Measurements from ENCODE around the gene USP19.

USP19 gene

DNA sequence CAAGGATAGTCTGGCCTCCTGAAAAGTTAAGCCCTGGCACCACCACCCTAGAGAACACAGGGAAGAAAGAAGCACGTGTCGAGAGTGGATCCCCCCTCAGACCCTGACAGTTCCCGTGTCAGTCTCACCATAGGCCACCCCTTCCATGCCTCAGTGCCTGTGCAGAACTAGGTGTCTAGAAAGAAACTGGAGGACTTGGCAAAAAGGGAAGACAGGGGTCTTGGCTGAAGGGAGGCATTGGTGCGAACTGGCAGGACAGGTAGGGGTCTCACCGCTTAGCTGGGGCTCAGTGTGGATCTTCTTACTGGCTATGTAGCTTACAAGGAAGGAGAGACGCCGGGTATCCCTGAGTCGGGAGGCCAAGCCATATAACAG, 16.6 kb downstream of the USP19 start:
- no peak for DNase-seq

DNA sequence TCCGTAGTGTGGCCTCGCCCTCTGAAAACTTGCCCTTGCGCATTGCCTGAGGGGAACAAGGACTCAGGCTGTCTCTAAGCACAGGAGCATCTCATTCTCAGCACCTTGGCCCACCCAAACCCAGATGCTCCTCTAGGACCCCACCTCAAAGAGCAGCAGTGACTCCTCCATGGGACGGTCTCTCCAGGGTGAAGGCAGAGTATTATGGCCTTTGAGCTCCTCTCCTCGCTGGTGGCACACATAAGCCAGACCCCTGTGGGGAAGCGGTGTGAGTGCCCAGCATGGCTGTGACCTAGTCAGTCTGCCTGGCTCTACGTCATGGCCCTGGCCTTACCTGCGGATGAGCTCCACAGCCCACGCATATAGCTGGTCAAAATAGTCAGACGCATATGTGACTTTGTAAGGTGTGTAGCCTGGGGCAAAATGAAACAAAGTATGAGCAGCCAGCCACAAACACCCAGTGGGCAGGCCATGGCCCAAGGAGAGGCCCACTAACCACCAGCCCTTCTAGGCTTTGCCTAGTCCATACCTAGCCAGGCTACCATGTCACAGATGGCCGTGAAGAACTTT, 20.5 kb downstream of the USP19 start:
- DNase-seq: no peak

DNA sequence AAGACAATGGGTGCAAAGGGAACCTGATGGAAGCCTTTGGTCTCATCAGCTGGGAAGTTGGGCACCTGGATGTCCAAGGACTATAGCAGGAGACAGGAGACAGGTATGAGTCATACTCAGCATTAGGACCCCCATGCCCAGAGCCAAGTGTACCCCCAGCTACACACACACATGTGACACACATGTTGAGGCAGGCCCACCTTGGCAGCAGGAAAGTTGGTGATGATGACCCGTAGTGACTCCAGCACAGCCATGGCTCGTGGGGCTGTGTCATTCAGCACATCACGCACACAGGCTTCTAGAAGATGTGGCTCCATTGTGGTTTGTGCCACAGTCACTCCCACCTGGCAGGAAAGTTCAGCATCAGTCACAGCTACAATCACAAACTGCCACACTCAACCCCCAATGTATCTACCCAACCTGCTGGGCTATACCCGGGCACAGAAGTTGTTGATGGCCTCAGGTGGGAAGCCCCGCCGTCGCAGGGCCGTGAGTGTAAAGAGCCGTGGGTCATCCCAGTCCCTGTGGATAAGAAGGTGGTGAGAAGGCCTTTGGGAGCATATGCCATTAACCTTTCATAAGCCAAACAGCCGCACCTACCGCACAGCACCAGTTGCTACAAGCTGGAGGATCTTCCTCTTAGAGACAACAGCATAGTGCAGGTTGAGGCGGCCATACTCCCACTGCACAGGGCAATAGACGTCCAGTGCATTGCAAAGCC, 21.6 kb downstream of the USP19 start:
- no peak for DNase-seq

DNA sequence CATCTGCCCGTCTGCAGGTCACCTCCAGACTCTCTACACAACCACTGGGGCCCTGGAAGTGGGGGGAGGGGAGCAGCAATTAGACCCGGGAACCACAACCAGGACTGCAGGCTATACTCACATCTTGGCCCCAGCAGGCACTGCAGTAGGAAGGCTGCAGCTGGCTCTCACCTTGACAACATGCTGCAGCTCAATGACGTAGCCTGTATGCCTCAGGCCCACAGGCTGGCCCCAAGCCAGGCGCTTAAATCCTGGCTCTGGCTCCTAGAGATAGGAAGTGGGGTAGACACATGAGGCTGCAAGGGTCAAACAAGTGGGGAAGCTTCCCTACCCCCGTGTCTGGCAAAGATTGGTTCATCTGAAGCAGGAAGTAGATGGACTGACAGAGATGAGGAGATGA, 22.2 kb downstream of the USP19 start:
- no peak for DNase-seq

DNA sequence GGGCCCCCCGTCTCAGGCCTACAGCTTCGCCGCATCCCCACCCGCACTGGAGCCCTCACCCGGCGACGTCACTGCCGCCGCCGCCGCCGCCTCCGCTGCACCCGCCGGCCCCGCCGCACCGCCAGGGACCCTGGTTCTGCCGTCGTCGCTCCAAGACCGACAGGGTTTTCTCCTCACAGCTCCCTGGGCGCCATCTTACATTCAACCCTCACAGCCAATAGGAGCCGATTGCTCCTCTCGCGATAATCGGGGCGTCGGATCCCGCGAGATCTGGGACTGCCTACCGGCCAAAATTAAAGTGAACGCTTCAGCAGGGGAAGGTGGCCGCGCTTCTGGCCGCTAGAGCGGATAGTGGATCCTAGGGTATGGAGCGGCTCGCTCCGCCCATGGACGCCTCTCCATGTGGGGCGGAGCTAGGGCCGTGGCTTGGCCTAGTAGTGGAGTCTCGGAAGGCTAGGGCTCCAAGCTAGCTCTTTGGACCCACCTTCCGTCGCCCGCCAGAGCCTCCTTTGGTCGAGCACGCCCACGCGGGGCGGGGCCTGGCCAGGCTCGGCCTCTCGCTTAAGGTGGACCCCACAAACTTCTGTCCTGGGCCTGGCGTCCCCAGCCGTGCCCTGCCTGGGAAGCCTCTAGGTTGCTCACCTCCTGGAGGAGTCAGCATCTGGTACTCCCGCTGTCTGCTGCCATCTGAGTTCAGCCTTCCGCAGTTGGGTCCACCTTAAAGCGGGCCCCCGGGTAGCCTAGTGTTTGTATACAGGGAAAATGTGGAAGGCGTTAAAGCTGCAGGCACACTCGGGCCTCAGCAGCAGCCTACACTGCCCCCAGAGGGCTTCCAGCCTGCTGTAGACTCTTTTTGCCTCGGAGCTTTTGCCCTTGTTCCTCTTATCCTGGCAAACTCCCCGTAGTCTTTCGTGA, 26.5 kb downstream of the USP19 start, which contains the start of gene QRICH1:
Gene QRICH1, minus strand, starts transcription at position 219 of the 915 bp plus-strand sequence. CDS start 17,054 bp downstream, outside the sequence.
- DNase-seq: peak; percentile 97

DNA sequence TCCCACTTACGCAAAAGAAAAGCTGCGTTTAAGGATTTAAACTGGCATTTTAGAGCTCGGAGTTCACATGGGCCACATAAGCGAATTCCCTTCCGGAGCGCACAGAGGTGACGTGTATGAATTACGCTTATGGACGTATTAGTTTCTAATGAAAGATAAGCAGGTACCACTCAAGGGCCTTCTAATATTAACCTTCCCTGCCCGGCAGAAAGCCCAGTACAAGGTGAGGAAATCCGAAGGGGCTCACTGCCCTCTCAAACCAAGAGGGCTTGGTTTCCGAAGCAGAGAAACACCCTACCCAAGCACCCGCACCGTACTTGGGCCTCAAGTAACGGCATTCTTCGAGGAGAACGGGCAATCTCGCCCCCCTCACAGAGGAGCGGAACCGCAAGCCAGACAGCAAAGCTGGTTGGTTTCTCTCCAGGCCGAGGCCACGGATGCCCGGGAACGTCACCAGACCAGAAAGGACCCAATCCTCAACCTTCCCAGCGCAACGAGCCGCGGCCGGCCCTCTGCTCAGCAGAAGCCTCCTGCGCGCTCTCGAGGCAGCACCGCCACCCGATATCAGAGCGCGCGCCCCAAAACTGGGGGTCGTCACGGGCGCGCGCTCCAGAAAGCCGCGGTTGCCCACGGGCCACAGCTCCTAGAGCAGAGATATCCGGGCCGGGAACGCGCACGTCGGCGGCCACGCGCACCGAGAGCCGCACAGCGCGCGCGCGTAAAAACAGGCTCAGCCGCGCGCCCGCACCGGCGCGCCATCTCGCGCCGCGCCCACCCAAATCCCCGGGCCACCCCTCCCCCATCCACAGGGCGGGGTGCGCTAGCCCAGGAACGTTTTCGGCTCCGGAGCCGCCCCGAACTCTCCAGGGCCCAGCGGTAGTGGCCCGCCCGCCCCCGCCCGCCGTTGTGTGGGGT, 27.4 kb downstream of the USP19 start:
- DNase-seq: peak; percentile 79

DNA sequence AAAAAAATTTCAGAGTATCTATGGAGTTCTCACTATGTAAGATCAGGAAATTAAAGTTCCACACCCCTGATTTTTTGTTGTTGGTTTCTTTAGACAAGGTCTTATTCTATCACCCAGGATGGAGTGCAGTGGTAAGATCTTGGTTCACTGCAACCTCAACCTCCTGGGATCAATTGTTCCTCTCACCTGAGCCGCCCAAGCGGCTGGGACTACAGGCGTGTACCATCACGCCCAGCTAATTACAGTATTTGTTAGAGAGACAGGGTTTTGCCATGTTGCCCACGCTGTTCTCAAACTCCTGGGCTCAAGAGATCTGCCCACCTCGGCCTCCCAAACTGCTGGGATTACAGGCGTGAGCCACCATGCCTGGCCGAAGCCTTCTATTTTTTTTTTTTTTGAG, 39.2 kb downstream of the USP19 start:
- DNase-seq: no peak

DNA sequence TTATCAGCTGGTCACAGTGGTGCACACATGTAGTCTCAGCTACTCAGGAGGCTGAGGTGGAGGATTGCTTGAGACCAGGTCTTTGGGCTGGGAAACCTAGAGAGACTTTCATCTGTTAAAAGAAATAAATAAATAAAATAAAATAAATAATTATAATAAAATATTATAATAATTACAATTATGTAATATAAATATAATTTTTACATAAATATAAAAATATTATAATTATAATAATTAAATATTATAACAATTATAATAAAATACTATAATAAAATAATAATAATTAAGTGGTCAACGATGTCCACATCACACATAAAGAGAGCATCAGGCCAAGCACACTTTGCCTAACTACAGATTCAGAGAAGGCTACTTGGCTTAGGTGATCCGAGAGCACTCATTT, 41.4 kb downstream of the USP19 start:
- DNase-seq: no peak

DNA sequence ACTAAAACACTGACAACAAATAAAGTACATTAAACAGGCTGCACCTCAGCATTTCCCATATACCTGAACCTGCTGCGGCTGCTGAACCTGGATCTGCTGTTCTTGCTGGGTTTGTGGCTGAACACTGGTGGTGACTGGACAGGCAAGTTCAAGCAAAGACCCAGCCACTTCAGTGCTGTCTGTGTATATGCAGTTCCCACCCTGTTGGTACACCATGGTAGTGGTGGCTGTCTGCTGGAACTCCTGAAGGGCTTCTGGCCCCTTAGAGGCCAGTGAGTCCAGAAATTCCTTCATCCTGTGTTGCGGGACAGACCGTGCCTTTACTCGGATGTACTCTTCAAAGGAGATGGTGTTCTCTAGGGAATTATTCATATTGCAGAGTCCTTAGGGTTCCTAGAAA, 44.0 kb downstream of the USP19 start:
- DNase-seq: no peak

DNA sequence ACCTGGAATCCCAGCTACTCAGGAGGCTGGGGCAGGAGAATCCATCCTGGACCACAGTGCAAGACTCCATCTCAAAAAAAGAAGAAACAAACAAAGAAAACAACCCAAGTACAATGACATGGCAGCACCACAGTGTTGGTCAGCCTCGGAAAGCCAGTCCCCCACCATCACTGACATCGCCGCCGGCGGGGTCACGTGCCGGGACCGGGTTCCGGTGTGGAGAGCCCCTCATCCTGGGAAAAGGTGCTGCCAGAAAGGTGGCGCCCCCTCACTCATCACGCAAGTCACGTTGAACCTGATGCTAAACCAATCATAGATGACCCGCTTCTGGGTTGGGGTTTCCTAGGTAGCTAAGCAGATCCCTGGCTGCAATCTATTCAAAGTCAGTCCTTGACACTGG, 44.5 kb downstream of the USP19 start:
- no peak for DNase-seq

Data from T1000 (cell line).